HL-60 (cell line): Measurements from ENCODE around the gene FOXA3.

ENCODE experiments used
- DNase-seq, 2 experiments: peaks; one replicate each; pipeline ENCODE4 v3.0.0-alpha.2; 2010 to 2020; ENCODE audit warnings: low read depth in 1 of 2, low spot score in 1 of 2
- H3K27ac ChIP-seq: fragments of 250-450 bp; sonication (Bioruptor Pico); replicated peaks from 2 replicates; pipeline ENCODE4 v1.5.1; 2020; ENCODE audit warnings: mild to moderate bottlenecking, moderate library complexity
- H3K27me3 ChIP-seq: fragments of 250-450 bp; sonication (Bioruptor Pico); 2 replicates; pipeline ENCODE4 v1.5.1; 2021; ENCODE audit warnings: mild to moderate bottlenecking, moderate library complexity; ENCODE audit not compliant: insufficient read depth, poor library complexity, severe bottlenecking
- H3K4me3 ChIP-seq: replicated peaks from 2 replicates; pipeline ENCODE4 v1.5.1; 2011; ENCODE audit warnings: mild to moderate bottlenecking, control low read depth, low read length; ENCODE audit not compliant: insufficient read depth
- GABPA ChIP-seq: IDR thresholded peaks from 2 replicates; pipeline ENCODE4 v1.6.1; 2012; ENCODE audit warnings: low read depth
- POLR2AphosphoS5 ChIP-seq: IDR thresholded peaks from 2 replicates; pipeline ENCODE4 v1.6.1; 2012; ENCODE audit warnings: low read depth
- SPI1 ChIP-seq: IDR thresholded peaks from 2 replicates; pipeline ENCODE4 v1.6.1; 2012; ENCODE audit warnings: low read depth, mild to moderate bottlenecking, borderline replicate concordance
- TF ChIP-seq, protein P1 (sequence below): IDR thresholded peaks from 2 replicates; pipeline ENCODE4 v1.6.1; 2012; ENCODE audit warnings: low read depth; ENCODE audit not compliant: insufficient replicate concordance
- TF ChIP-seq, protein P2 (sequence below): IDR thresholded peaks from one replicate; pipeline ENCODE4 v1.5.1; 2011; ENCODE audit warnings: low read length, control low read depth, inconsistent platforms; ENCODE audit not compliant: insufficient read depth

The FOXA3 gene

DNA sequence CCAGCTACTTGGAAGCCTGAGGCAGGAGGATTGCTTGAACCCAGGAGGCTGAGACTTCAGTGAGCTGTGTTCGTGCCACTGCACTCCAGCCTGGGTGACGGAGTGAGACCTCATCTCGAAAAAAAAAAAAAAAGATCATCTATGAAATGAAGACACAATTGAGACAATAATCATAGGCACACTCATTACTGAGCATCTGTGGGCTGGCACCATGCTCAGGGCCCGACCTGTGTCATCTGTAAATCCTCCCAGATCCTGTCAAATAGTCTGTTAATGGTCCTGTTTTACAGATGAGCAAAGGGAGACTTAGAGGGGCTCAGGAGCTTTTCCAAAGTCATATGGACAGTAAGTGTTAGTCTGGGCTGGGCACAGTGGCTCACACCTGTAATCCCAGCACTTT, 54.6 kb downstream of the FOXA3 start:
- DNase-seq: no peak
- Histone ChIP-seq H3K4me3 (no peak overlapping the region), H3K27me3 (no peaks in the 10 kb centered on the region), H3K27ac (no peak overlapping the region)
- TF ChIP-seq, protein P1, sequence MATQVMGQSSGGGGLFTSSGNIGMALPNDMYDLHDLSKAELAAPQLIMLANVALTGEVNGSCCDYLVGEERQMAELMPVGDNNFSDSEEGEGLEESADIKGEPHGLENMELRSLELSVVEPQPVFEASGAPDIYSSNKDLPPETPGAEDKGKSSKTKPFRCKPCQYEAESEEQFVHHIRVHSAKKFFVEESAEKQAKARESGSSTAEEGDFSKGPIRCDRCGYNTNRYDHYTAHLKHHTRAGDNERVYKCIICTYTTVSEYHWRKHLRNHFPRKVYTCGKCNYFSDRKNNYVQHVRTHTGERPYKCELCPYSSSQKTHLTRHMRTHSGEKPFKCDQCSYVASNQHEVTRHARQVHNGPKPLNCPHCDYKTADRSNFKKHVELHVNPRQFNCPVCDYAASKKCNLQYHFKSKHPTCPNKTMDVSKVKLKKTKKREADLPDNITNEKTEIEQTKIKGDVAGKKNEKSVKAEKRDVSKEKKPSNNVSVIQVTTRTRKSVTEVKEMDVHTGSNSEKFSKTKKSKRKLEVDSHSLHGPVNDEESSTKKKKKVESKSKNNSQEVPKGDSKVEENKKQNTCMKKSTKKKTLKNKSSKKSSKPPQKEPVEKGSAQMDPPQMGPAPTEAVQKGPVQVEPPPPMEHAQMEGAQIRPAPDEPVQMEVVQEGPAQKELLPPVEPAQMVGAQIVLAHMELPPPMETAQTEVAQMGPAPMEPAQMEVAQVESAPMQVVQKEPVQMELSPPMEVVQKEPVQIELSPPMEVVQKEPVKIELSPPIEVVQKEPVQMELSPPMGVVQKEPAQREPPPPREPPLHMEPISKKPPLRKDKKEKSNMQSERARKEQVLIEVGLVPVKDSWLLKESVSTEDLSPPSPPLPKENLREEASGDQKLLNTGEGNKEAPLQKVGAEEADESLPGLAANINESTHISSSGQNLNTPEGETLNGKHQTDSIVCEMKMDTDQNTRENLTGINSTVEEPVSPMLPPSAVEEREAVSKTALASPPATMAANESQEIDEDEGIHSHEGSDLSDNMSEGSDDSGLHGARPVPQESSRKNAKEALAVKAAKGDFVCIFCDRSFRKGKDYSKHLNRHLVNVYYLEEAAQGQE: no peak
- TF ChIP-seq, protein P2, sequence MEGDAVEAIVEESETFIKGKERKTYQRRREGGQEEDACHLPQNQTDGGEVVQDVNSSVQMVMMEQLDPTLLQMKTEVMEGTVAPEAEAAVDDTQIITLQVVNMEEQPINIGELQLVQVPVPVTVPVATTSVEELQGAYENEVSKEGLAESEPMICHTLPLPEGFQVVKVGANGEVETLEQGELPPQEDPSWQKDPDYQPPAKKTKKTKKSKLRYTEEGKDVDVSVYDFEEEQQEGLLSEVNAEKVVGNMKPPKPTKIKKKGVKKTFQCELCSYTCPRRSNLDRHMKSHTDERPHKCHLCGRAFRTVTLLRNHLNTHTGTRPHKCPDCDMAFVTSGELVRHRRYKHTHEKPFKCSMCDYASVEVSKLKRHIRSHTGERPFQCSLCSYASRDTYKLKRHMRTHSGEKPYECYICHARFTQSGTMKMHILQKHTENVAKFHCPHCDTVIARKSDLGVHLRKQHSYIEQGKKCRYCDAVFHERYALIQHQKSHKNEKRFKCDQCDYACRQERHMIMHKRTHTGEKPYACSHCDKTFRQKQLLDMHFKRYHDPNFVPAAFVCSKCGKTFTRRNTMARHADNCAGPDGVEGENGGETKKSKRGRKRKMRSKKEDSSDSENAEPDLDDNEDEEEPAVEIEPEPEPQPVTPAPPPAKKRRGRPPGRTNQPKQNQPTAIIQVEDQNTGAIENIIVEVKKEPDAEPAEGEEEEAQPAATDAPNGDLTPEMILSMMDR: no peak
- TF ChIP-seq POLR2AphosphoS5: no peak
- TF ChIP-seq GABPA: no peak
- no peak for TF ChIP-seq SPI1

DNA sequence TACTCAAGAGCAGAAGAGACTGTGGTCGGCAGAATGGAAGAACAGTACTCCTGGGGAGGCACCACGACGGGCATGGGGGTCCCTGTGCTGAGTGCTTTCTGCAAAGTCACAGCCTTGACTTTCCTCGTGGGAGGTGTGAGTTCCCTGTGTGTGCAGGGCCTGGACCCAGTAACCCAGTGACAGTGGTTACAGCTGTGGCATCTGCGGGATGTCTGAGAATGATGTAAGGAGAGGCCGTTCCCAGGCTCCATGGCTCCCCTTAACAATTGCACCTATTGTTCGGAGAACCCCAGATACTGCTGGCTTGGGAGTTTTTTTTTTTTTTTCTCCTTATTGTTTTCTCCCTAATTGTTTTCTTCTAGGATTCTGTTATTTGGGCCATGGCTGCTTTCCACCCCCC, 55.6 kb downstream of the FOXA3 start:
- TF ChIP-seq POLR2AphosphoS5 (no peak), SPI1 (no peak), GABPA (no peak)
- TF ChIP-seq, protein P1: no peak
- TF ChIP-seq, protein P2: no peak
- H3K27me3 ChIP-seq: no peaks in the 10 kb centered on the region
- H3K4me3 ChIP-seq: no peak overlapping the region
- DNase-seq: no peak
- no peak overlapping the region for H3K27ac ChIP-seq

DNA sequence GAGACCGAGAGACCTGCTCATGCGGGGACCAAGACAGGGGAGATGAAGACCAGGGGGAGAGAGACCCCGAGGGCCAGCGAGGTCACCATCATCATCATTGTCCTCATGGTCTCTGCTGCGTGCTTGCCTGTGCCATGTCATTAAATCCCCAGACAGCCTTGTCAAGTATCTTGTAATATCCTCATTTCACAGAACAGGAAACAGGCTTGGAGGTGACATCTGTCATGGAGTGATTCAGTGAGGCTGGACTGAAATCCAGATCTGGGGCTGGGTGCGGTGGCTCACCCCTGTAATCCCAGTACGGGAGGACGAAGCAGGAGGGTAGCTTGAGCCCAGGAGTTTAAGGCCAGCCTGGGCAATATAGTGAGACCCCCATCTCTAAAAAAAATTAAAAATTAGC, 56.3 kb downstream of the FOXA3 start:
- TF ChIP-seq, protein P2: no peak
- TF ChIP-seq SPI1 (no peak), POLR2AphosphoS5 (no peak), GABPA (no peak)
- TF ChIP-seq, protein P1: no peak
- no peak for DNase-seq
- no peak overlapping the region for H3K27ac ChIP-seq
- H3K4me3 ChIP-seq: no peak overlapping the region
- no peaks in the 10 kb centered on the region for H3K27me3 ChIP-seq
